Stimulated activated CD4-positive, alpha-beta T cell treated with anti-CD3 and anti-CD28 coated beads, Interleukin-1b, Interleukin-23, amount 100 ng/mL, for 4 hours (primary cell): ENCODE data around the gene GALNT15.

Source experiments
- DNase-seq, 2 donors: peaks; one replicate each; pipeline ENCODE4 v3.0.0-alpha.2; 2020; ENCODE audit warnings: low read depth in 2 of 2

GALNT15 gene

DNA sequence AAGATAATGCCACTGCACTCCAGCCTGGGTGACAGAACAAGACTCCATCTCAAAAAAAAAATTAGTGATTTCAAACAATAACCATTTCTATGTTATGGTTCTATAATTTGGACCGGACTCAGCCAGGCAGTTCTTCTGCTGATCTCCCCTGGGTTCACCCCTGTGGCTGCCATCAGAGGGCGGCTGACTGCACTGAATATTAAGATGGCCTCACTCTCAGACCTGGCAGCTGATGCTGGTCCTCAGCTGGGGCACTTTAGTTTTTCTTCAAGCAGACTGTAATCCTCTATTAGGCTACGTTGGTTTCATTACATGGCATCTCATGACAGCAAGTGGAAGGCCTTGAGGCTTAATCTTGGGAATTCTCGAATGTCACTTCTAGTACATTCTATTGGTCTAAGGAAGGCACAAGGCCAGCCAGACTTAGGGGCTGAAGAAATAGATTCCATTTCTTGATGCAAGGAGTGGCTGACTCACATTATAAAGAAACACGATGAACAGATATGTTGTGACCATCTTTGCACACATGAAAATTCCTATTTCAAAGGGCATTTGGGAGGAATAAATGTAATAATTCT is 12.8 kb downstream of the GALNT15 start:
- DNase-seq, result no peak

DNA sequence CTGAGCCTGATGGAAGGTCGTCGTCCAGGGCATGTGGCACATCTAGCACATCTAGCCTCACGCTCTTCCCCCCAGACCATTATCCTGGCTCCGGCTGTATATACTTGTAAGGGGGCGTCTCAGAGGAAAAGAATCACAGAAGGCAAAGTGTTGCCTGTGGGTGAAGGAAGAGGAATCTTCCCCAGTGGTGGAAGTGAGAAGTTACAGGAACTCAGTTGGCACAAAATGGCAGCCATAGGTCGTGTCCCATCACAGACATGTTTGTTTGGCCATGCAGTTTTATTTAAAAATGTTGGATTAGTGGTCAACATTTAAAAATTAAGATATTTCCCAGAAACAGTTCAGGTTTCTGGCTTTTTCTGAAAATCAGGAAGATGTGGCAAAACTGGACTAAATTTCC is 13.6 kb downstream of the GALNT15 start:
- no peak for DNase-seq

DNA sequence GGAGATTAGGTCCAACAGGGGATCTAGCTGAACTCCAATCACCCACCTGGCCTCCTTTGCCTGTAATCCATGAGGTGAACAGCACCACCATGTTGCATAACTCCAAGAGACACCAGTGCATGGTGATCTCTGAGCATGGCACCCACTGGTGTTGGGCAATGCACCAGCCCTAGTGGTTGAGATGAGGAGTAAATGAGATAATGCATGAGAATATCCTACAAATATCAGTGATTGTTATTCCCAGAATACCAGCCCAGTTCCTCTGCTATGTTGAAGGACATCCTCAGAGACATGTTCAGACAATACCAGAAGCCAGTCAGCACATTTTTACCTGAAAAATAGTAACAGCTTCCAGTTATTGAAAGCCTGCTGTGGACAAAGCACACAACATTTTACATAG is 14.7 kb downstream of the GALNT15 start:
- no peak for DNase-seq

DNA sequence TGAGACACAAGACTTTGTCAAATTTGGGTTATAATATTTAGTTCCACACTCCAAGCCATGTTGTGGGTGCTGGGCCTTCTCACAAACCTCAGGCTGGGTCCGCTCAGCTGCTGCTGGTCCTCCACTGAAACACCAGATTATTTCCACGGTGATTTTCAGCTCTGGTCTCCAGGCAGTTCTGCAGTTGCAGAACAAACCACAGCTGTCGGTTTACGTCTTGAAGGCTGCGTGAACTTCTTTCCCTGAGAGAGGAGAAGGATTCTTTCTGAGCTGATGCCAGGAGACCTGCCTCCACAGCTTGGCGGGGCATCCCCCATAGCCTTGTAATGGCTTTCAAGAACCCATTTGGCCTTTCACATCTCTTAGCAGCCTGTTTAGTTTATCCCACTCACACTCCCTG is 16.2 kb downstream of the GALNT15 start:
- no peak for DNase-seq

DNA sequence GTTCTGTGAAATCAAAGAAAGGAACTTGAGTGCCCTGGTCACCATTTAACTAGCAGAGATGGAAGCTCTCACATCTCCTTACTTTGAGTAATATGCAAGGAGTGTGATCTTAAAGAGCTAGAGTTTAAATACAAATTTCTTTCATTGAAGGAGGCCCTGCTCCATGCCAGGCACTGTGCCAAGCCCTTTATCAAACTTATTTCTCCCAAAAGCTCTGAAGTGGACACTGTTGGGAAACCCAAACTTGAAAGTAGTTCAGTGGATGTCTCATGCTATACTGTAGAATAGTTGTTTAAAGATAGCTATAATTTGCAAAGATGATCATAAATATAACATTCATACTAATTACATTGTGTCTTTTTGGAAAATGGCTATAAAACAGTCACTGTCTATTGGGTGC is 17.1 kb downstream of the GALNT15 start:
- DNase-seq, result no peak

DNA sequence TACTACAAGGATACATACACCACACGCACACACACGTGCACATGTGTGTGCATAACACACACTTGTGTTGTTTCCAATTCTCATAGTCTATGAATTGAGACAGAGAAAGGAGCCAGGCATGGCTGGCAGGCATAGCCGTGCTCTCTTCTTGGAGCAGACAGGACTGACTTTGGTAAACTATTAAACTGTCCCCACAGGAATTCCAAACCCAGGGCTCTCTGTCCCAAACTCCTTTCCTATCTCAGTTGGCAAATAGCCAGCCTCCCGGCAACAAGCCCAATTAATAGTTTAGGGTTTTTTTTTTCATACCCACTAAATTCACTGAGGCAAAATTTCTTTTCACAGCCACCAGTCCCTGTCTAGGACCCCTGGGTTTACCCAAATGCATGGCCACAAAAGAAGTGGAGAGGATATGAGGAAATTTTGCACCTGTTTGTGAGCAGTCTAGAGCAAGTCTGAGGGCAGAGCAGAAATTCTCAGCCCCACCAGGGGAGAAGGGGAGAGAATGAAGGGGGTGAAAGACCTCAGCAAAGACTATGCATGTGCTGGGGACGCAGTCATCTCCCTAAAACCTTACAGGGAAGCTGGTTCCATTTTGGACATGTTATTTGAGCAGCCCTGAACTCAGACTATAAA is 17.8 kb downstream of the GALNT15 start:
- DNase-seq, result no peak

DNA sequence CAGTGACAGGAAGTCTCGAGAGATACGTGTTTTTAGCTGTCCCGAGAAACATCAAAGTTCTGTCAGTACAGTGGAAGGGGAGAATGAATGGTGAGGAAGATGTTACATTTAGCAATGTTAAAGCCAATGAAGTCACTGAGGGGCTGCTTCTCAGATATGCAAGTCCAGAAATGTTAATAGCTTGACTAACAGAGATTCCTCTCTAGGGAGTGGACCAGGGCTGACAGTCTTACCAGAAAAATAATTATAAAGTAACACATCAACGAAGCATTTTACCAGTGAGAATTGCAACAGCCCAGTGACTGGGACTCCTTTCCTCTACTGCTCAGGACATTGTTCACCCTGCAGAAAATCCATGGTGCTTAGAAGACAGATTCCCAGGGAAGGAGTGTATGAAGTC is 23.9 kb downstream of the GALNT15 start:
- no peak for DNase-seq

DNA sequence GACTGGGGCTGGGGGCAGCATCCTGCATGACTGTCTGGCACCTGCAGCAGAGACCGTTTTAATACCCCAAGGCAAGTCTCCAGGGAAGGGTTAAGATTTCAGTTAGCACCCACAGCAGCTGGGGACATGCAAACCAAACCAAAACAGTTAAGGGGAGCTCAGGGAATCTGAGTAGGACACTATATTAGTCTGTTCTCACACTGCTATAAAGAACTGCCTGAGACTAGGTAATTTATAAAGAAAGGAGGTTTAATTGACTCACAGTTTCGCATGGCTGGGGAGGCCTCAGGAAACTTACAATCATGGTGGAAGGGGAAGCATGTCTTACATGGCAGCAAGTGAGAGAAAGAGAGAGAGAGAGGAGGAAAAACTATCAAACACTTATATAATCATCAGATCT is 25.3 kb downstream of the GALNT15 start:
- DNase-seq, result no peak

DNA sequence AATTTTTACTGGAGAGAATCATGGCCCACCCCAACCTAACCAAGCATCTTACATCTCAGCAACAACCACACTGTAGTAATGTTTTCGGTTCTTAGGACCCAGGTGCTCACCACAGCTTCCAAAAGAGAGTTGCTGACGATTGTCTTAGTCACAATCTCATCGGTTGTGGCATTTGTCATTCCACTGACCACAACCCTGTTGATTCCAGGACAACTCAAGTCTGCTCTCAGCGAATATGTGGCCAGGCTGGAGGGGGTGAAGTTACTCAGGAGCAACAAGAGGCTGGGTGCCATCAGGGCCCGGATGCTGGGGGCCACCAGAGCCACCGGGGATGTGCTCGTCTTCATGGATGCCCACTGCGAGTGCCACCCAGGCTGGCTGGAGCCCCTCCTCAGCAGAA is 25.9 kb downstream of the GALNT15 start:
- no peak for DNase-seq

DNA sequence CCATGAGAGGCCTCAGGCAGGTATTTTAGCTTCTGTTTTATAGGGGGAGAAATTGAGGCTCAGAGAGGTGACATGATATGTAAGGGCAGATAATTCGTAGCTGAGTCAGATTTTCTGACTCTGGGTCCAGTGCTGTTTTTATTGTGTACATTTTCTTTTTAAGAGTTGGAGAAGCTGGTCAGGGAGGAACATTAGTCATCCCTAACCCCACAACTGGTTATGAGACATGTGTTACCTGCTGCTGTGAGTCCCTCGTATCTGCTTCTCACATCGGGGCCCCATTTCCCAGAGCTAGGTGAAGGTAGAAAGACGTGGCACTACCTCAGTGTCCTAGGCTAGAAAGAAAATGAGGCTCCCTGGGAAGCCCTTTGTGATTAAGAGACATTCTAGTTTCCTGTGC is 28.6 kb downstream of the GALNT15 start:
- no peak for DNase-seq

DNA sequence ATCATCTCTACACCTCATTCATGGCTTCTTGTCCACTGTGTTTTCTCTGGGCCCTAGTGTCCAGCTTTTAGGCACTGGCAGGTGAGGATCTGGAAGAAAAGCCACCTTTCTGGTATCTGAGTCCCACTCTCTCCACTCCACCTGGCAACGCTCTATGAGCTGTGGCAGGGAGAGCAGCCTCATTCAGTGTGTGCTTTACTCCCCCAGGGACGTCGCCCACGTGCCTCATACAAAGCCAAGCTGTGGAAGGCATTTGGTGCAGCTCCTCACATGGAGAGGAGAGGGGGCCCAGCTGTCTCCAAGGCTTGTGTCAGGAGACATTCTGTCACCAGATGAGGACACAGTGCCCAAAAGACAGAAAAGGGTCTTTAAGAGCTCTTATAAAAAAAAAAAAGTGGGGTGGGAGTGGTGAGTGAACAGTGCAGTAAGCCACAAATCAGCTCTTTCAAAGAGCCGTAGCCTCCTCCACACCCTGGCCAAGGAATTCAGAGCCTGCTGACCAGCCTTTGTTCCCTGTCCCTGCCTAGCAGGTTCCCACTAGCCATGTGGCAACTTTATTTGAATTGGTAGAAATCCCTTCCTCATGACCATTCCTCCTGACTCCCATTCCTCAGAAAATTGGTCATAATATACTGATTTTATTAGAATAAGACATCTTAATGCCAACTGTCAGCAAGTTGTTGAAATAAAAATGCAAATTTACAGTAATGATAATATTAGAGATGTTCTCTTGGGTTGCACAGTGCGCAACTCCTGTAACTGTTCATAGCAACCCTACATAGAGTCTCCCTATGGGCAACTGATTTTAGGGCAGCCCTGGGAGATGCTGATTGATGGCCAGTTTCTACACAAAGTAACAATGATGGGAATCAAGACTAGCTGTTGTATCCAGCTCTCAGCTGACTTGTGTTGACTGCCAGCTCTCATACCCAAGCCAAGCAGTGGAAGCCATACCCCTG is 29.5 kb downstream of the GALNT15 start:
- DNase-seq, result no peak

DNA sequence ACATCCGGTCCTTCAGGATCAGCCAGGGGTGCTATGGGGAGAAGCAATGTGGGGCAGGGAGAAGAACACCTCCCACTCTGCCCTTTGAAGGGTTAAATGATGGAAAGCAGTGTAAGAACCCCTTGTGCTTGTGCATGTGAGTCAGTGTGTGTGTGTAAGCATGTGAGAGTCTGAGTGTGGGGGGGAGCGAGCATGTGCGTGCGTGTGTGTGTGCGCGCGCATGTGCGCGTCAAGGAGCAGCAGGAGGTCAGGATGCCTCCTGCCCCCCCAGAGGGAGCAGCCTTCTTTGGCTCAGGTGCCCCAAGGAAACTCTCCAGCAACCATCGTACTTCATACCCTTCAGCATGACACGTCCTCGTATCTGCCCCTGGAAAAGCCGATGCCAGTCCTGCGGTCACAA is 30.3 kb downstream of the GALNT15 start:
- DNase-seq, result no peak

DNA sequence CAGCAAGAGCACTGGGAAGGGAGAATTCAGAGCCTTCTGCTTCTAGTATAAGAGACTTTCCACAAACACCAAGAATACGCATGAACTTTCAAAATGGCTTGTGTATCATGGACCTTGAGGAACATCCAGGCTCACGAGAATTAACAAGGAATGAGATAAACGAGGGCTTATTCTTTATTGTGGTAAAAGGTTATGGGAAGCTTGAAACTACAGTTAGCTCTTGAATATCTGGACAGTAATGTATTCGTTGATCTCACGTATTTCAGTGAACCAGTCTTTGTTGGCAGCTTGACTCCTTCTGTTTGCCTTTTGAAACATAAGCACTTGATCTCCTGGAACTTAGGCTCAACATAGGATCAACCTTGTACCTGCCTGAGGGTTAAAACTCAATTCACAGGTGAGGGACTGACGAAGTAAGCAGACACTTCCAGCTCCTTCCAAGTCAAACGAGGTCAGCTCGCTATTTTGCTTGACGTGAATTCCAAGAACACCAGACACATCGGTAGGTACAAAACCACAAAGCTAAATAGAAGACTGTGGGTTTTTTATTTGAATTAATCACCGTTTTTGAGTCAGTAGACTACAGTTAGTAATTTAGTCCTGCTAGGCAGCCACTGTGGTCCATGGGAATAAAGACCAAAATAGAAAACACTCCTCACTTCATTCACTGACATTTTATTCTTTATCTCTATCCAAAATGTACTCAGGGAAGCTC is 30.8 kb downstream of the GALNT15 start:
- no peak for DNase-seq

DNA sequence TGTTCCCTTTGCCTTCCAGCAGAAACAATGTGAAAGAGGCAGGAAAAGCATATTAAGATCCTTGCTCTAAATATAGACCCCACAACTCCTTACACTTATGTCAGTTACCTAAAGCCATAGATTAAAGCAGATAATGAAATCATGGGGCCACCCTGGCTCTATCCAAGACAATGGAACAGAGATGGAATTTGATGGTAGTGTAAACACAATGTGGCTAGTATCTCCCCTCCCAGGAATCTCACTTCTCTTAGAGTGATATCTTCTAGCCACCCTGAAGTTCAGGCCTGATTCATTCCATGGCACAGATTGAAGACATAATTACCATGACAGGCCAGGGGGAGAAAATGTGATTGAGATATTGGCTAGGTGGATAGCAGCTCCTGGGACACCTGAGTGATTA is 32.6 kb downstream of the GALNT15 start:
- DNase-seq, result no peak

DNA sequence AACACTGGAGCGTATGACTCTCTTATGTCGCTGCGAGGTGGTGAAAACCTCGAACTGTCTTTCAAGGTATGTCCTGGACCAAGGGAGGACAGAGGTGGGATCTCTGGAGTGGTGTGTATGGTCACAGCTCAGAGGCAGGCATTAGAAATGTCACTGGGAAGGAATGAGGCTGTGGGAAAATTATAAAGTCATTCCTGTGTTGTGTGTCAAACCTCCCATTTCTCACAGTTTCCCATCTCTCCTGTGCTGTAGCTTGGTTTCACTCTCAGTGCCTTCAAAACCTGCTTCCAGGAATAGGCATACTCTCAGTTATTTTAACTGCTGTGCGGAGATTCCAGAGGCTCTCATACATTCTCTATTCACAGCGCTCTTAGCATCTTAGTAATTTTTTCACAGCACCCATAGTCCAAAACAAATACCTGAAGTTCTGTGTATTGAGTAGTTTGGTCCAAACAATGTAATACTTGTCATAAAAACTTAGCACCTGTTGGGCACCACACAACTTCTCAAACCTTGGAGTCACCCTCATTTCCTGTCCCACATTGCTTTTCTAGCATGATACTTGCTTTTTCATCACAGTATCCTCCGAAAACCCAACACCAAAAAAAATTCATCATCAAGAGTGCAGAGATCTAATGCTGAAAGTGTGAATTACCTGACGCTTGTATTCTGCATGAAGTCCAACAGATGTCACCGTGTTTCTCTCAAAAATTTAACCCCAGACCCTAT is 36.9 kb downstream of the GALNT15 start:
- DNase-seq, result no peak

DNA sequence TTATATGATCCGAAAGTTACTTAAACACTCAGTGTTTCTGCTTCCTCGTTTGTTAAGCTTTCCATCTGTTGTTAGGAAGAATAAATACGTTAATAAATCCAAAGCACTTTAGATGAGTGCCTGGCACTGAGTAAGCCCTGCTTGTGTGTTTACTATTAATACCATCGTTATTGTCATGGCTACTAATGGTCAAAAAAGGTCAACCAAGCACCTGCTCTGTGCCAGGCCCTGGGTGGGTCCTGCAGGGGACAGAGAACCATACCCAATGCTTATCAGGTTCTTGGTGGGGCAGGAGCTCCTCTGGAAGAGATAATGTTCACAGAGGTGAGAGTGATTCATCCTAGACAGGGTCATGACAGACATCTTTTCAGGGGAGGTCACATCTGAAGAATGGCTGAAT is 39.9 kb downstream of the GALNT15 start:
- no peak for DNase-seq

DNA sequence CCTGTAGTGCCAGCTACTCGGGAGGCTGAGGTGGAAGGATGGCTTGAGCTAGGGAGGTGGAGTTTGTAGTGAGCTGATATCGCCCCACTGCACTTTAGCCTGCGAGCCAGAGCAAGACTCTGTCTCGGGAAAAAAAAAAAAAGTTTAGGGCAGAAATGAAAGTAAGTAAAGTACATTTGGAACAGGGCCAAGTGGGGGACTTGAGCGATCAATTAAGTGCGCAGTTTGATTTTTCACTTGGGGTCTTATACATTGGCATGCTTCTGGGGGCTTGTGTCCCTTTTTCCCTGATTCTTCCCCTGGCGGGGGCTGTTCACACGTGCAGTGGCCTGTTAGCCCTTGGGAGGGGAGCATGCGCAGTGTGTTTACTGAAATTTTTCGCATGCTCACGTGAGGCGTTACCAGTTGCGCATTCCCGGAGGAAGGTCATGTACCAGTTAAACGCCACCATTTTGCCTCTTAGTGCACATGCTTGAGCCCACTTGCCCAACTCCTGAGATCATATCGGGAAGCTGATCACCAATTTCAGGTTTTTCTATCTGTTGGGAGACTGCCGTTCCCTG is 42.0 kb downstream of the GALNT15 start:
- DNase-seq, result no peak

DNA sequence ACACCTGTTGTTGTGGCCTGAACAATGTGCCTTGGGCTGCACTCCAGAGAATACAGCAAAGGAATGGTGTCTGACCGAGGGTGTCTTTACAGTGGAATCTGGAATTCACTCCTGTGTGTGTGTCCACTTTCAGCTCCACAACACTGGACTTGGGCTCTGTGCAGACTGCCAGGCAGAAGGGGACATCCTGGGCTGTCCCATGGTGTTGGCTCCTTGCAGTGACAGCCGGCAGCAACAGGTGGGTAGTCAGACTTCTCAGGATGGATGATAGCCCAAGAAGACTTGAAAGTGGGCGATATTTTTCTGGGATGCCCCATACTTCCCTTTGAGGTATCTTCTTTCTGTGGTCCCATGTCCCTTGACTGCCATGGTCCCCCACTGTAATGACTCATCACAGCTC is 45.3 kb downstream of the GALNT15 start:
- no peak for DNase-seq

DNA sequence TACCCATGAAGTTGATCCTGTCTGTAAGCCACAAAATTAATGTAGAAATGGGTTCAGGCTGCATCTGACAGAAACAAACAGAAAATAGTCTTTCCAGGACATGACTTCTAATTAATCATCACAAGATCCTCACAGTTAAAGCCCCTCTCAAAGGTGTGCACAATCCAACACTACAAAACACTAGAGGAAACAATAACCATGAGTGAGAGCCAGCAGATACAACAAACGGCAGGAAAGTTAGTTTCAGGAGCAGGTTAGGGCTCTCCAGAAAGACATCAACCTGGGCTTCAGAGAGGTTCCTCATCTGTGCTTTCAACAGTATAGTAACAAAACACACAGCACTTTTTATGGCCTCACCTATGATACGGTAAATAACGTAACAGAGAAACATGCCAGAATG is 47.5 kb downstream of the GALNT15 start:
- DNase-seq, result no peak

DNA sequence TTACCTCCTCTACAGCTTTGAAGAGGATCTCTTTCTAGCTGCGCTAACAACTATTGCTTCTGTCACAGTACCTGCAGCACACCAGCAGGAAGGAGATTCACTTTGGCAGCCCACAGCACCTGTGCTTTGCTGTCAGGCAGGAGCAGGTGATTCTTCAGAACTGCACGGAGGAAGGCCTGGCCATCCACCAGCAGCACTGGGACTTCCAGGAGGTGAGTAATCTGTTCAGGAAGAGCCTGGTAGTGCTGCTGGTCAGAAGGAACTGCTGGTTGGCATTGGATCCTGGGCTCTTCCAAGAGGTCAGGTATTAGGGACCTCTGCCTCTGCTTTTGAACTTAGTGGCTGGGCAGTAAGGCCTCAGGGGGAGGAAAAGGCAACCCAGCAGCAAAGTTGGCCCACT is 48.1 kb downstream of the GALNT15 start:
- DNase-seq, result no peak

DNA sequence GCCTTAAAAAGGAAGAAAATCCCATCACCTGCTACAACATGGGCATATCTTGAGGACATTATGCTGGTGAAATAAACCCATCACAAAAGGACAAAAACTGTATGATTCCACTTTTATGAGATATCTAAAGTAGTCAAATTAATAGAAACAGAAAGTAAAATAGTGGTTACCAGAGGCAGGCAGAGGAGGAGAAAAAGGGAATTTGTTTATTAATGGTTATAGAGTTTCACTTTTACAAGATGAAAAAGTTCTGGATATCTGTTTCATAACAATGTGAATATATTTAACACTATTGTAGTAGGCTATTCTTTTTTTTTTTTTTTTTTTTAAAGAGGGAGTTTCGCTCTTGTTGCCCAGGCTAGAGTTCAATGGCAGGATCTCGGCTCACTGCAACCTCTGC is 49.8 kb downstream of the GALNT15 start:
- DNase-seq, result no peak
